HCT116 (cell line): ENCODE measurements around the gene PBX1.

Source experiments
- CEBPB ChIP-seq: IDR thresholded peaks from 2 replicates; pipeline ENCODE4 v1.6.1; 2012; ENCODE audit warnings: low read depth
- EGR1 ChIP-seq: IDR thresholded peaks from 2 replicates; pipeline ENCODE4 v1.6.1; 2012; ENCODE audit warnings: low read depth
- JUND ChIP-seq: IDR thresholded peaks from 2 replicates; pipeline ENCODE4 v1.6.1; 2012
- POLR2A ChIP-seq: IDR thresholded peaks from 2 replicates; pipeline ENCODE4 v1.7.0; 2011; ENCODE audit warnings: borderline replicate concordance; ENCODE audit not compliant: insufficient read depth, insufficient read length; ENCODE audit errors: extremely low read depth
- SRF ChIP-seq: IDR thresholded peaks from 2 replicates; pipeline ENCODE4 v1.6.1; 2012; ENCODE audit warnings: low read depth
- ZNF274 ChIP-seq: fragments of 200-500 bp; sonication (Bioruptor generic); IDR thresholded peaks from 2 replicates; pipeline ENCODE4 v1.6.1; 2014; ENCODE audit warnings: mild to moderate bottlenecking, low read depth, low read length, inconsistent platforms
- TF ChIP-seq, protein P1 (sequence below), 3 experiments: fragments of 200-600 bp in 1 of 3; sonication (generic) in 1 of 3; IDR thresholded peaks in 2 of 3; conservative IDR thresholded peaks in 1 of 3; 2 replicates each; pipeline ENCODE4 v1.5.1; 2012 to 2017; ENCODE audit warnings: low read depth in 2 of 3, low read length in 2 of 3, antibody characterized with exemption in 1 of 3, borderline replicate concordance in 1 of 3, control low read depth in 1 of 3, mild to moderate bottlenecking in 1 of 3, mixed read lengths in 1 of 3, mixed run types in 1 of 3, moderate library complexity in 1 of 3; ENCODE audit not compliant: insufficient read depth in 1 of 3

DNA sequence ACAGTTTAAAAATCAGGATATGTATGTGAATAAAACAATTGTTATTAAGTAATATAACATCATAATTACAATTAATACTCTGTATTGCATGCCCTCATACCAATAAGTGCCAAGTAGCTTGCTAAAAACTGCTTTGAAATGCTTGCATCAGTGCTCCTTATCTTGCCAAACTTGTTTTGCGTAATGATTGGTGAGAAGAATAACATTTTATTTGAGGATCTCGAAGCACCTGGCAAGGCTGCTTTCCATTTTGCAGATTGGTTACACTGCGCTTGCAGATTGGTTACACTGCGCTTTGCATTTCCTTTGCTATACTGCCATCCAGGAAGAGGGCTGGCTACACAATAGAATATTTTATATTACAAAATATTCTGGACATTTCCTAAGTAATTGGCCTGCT is 1.7 kb upstream of the PBX1 start:
- TF ChIP-seq, protein P1, sequence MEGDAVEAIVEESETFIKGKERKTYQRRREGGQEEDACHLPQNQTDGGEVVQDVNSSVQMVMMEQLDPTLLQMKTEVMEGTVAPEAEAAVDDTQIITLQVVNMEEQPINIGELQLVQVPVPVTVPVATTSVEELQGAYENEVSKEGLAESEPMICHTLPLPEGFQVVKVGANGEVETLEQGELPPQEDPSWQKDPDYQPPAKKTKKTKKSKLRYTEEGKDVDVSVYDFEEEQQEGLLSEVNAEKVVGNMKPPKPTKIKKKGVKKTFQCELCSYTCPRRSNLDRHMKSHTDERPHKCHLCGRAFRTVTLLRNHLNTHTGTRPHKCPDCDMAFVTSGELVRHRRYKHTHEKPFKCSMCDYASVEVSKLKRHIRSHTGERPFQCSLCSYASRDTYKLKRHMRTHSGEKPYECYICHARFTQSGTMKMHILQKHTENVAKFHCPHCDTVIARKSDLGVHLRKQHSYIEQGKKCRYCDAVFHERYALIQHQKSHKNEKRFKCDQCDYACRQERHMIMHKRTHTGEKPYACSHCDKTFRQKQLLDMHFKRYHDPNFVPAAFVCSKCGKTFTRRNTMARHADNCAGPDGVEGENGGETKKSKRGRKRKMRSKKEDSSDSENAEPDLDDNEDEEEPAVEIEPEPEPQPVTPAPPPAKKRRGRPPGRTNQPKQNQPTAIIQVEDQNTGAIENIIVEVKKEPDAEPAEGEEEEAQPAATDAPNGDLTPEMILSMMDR (IDR thresholded peaks at IDR 0.05 in 2 of 3, conservative IDR thresholded peaks at IDR 0.05 in 1 of 3; ENCODE audit: borderline replicate concordance in 1 of 3, insufficient read depth in 1 of 3, low read depth in 2 of 3, low read length in 2 of 3), result no peak
- TF ChIP-seq POLR2A (no peak), SRF (no peak), CEBPB (no peak), JUND (no peak), ZNF274 (no peak), EGR1 (no peak)
